ENCODE measurements around the gene C15orf62. TPM values are rescaled to one million over a fixed set of nuclear protein-coding genes. Genes with fewer than 3 reads are reported as not detected.
A peak's percentile ranks its signal among the peaks of the same experiment; 100 is the strongest.

The C15orf62 gene
- polyA plus RNA-seq, 4 donors: 0.88 to 5.1 (median 0.89) TPM; not detected in 1

DNA sequence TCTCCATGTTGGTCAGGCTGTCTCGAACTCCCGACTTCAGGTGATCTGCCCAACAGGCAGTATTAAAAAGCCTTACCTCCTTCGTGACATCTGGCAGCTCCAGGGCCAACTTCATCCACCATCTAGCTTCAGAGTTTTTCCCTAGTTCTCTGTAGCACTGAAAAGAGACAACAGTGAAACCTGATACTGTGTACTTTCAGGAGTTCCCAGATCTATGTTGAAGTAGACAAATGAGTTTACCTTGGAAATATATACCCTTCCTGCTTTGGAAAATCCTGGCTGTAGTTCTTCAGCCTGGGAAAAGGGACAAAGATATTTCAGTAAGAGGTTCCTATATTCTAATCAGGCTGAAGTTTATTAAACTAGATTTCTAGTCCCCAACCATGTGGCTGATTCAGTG, 32.7 kb upstream of the C15orf62 start:
- H3K4me1 ChIP-seq (ENCODE audit: control insufficient read depth in 3 of 3, insufficient read depth in 2 of 3, low read depth in 1 of 3, low read length in 2 of 3): no peaks in the 10 kb centered on the region
- no peak overlapping the region for H3K4me3 ChIP-seq (ENCODE audit: low read depth in 1 of 3, low read length in 3 of 3)
- peaks cover 28 to 76% (median 36%) of the 10 kb centered on the region in 3 donors for H3K36me3 ChIP-seq (ENCODE audit: control insufficient read depth in 3 of 3, insufficient read depth in 2 of 3, low read depth in 1 of 3, low read length in 3 of 3)
- no peaks in the 10 kb centered on the region for H3K27me3 ChIP-seq (ENCODE audit: control insufficient read depth in 3 of 3, insufficient read depth in 3 of 3, low read length in 3 of 3)
- H3K27ac ChIP-seq (ENCODE audit: low read depth in 1 of 3, low read length in 2 of 3): no peak overlapping the region
- no peaks in the 10 kb centered on the region for H3K9me3 ChIP-seq (ENCODE audit: control insufficient read depth in 2 of 2, insufficient read depth in 1 of 2, low read depth in 1 of 2, low read length in 1 of 2)
- DNase-seq (no peak), FAIRE-seq (no peak)
- 81 to 90% (median 84%) methylated on average over 3 of the region's 3 CpGs for WGBS, 3 donors

- DNase-seq (no peak), FAIRE-seq (no peak)
- Histone ChIP-seq H3K9me3 (ENCODE audit: control insufficient read depth in 2 of 2, insufficient read depth in 1 of 2, low read depth in 1 of 2, low read length in 1 of 2) (no peaks in the 10 kb centered on the region), H3K27ac (ENCODE audit: low read depth in 1 of 3, low read length in 2 of 3) (no peak overlapping the region), H3K4me3 (ENCODE audit: low read depth in 1 of 3, low read length in 3 of 3) (no peak overlapping the region), H3K36me3 (ENCODE audit: control insufficient read depth in 3 of 3, insufficient read depth in 2 of 3, low read depth in 1 of 3, low read length in 3 of 3) (peaks cover 30 to 75% (median 38%) of the 10 kb centered on the region in 3 donors), H3K27me3 (ENCODE audit: control insufficient read depth in 3 of 3, insufficient read depth in 3 of 3, low read length in 3 of 3) (no peaks in the 10 kb centered on the region), H3K4me1 (ENCODE audit: control insufficient read depth in 3 of 3, insufficient read depth in 2 of 3, low read depth in 1 of 3, low read length in 2 of 3) (peaks cover 0 to 16% (median 0%) of the 10 kb centered on the region in 3 donors)
- WGBS, 3 donors: 65 to 72% (median 71%) methylated on average over 2 of the region's 2 CpGs
Measured at GRCh38 chr15:40739047-40739446, 30.7 kb upstream of the C15orf62 start.

DNA sequence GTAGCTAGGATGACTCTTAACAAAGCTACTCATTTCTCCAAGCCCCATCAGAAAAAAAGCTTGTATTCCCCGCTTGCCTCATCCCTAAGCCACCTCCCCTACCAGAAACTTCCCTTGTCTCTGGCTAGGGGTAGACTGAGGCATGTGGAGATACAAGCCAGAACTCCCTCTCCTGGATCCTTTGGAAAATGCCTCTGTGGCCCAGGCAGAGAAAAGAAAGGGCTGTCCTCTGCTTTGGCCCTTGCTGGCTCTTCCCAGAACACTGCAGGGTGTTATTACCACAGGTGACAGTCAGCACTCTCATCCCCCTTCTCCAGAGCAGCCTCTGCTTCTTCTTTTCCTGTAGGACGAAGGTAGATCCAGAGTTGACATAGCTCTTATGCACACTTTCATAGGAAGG, 29.9 kb upstream of the C15orf62 start:
- Histone ChIP-seq H3K4me1 (ENCODE audit: control insufficient read depth in 3 of 3, insufficient read depth in 2 of 3, low read depth in 1 of 3, low read length in 2 of 3) (peaks cover 0 to 22% (median 0%) of the 10 kb centered on the region in 3 donors), H3K27me3 (ENCODE audit: control insufficient read depth in 3 of 3, insufficient read depth in 3 of 3, low read length in 3 of 3) (no peaks in the 10 kb centered on the region), H3K9me3 (ENCODE audit: control insufficient read depth in 2 of 2, insufficient read depth in 1 of 2, low read depth in 1 of 2, low read length in 1 of 2) (no peaks in the 10 kb centered on the region), H3K27ac (ENCODE audit: low read depth in 1 of 3, low read length in 2 of 3) (no peak overlapping the region), H3K36me3 (ENCODE audit: control insufficient read depth in 3 of 3, insufficient read depth in 2 of 3, low read depth in 1 of 3, low read length in 3 of 3) (peaks cover 28 to 79% (median 32%) of the 10 kb centered on the region in 3 donors), H3K4me3 (ENCODE audit: low read depth in 1 of 3, low read length in 3 of 3) (no peak overlapping the region)
- no peak for FAIRE-seq
- DNase-seq: no peak
- WGBS, 3 donors: 92 to 97% (median 96%) methylated on average over 2 of the region's 2 CpGs

- peaks cover 15 to 81% (median 15%) of the 10 kb centered on the region in 3 donors for H3K36me3 ChIP-seq (ENCODE audit: control insufficient read depth in 3 of 3, insufficient read depth in 2 of 3, low read depth in 1 of 3, low read length in 3 of 3)
- DNase-seq (peak in 1 of 2 donors; percentile 80), FAIRE-seq (no peak)
Measured at GRCh38 chr15:40743485-40743901, 26.3 kb upstream of the C15orf62 start.

GRCh38 chr15:40743921-40744814, 25.6 kb upstream of the C15orf62 start:
- FAIRE-seq (no peak), DNase-seq (peak; percentile 77 to 87)
- no peaks in the 10 kb centered on the region for H3K9me3 ChIP-seq (ENCODE audit: control insufficient read depth in 2 of 2, insufficient read depth in 1 of 2, low read depth in 1 of 2, low read length in 1 of 2)
- peaks cover 4 to 55% (median 4%) of the 10 kb centered on the region in 3 donors for H3K4me1 ChIP-seq (ENCODE audit: control insufficient read depth in 3 of 3, insufficient read depth in 2 of 3, low read depth in 1 of 3, low read length in 2 of 3)
- WGBS, 3 donors: 68 to 73% (median 70%) methylated on average over 12 of the region's 12 CpGs
- peak overlapping the region; percentile 60 to 84 (median 71) for H3K27ac ChIP-seq (ENCODE audit: low read depth in 1 of 3, low read length in 2 of 3)
- H3K36me3 ChIP-seq (ENCODE audit: control insufficient read depth in 3 of 3, insufficient read depth in 2 of 3, low read depth in 1 of 3, low read length in 3 of 3): peaks cover 10 to 83% (median 11%) of the 10 kb centered on the region in 3 donors
- H3K27me3 ChIP-seq (ENCODE audit: control insufficient read depth in 3 of 3, insufficient read depth in 3 of 3, low read length in 3 of 3): no peaks in the 10 kb centered on the region
- H3K4me3 ChIP-seq (ENCODE audit: low read depth in 1 of 3, low read length in 3 of 3): no peak overlapping the region

More at GRCh38 chr15:40743485-40743901, 26.3 kb upstream of the C15orf62 start:
- Histone ChIP-seq H3K4me3 (ENCODE audit: low read depth in 1 of 3, low read length in 3 of 3) (no peak overlapping the region), H3K9me3 (ENCODE audit: control insufficient read depth in 2 of 2, insufficient read depth in 1 of 2, low read depth in 1 of 2, low read length in 1 of 2) (no peaks in the 10 kb centered on the region), H3K27ac (ENCODE audit: low read depth in 1 of 3, low read length in 2 of 3) (peak overlapping the region; percentile 60 to 84 (median 70)), H3K4me1 (ENCODE audit: control insufficient read depth in 3 of 3, insufficient read depth in 2 of 3, low read depth in 1 of 3, low read length in 2 of 3) (peaks cover 4 to 50% (median 4%) of the 10 kb centered on the region in 3 donors), H3K27me3 (ENCODE audit: control insufficient read depth in 3 of 3, insufficient read depth in 3 of 3, low read length in 3 of 3) (no peaks in the 10 kb centered on the region)
- WGBS, 3 donors: 37 to 57% (median 47%) methylated on average over 2 of the region's 2 CpGs

- FAIRE-seq: no peak
- H3K4me3 ChIP-seq (ENCODE audit: low read depth in 1 of 3, low read length in 3 of 3): no peak overlapping the region
- peaks cover 4 to 61% (median 4%) of the 10 kb centered on the region in 3 donors for H3K4me1 ChIP-seq (ENCODE audit: control insufficient read depth in 3 of 3, insufficient read depth in 2 of 3, low read depth in 1 of 3, low read length in 2 of 3)
- H3K27me3 ChIP-seq (ENCODE audit: control insufficient read depth in 3 of 3, insufficient read depth in 3 of 3, low read length in 3 of 3): no peaks in the 10 kb centered on the region
- H3K27ac ChIP-seq (ENCODE audit: low read depth in 1 of 3, low read length in 2 of 3): peak overlapping the region in 2 of 3 donors; percentile 71 to 84
- H3K36me3 ChIP-seq (ENCODE audit: control insufficient read depth in 3 of 3, insufficient read depth in 2 of 3, low read depth in 1 of 3, low read length in 3 of 3): peaks cover 6 to 82% (median 9%) of the 10 kb centered on the region in 3 donors
- H3K9me3 ChIP-seq (ENCODE audit: control insufficient read depth in 2 of 2, insufficient read depth in 1 of 2, low read depth in 1 of 2, low read length in 1 of 2): no peaks in the 10 kb centered on the region
- no peak for DNase-seq
- WGBS, 3 donors: 73 to 93% (median 86%) methylated on average over 5 of the region's 5 CpGs
Measured at GRCh38 chr15:40744815-40745152, 25.0 kb upstream of the C15orf62 start.

- no peaks in the 10 kb centered on the region for H3K9me3 ChIP-seq (ENCODE audit: control insufficient read depth in 2 of 2, insufficient read depth in 1 of 2, low read depth in 1 of 2, low read length in 1 of 2)
- peak overlapping the region in 1 of 3 donors; percentile 1 for H3K4me3 ChIP-seq (ENCODE audit: low read depth in 1 of 3, low read length in 3 of 3)
- WGBS, 3 donors: 74 to 85% (median 82%) methylated on average over 3 of the region's 3 CpGs
- peaks cover 4 to 80% (median 4%) of the 10 kb centered on the region in 3 donors for H3K4me1 ChIP-seq (ENCODE audit: control insufficient read depth in 3 of 3, insufficient read depth in 2 of 3, low read depth in 1 of 3, low read length in 2 of 3)
- no peaks in the 10 kb centered on the region for H3K27me3 ChIP-seq (ENCODE audit: control insufficient read depth in 3 of 3, insufficient read depth in 3 of 3, low read length in 3 of 3)
- peaks cover 3 to 82% (median 4%) of the 10 kb centered on the region in 3 donors for H3K36me3 ChIP-seq (ENCODE audit: control insufficient read depth in 3 of 3, insufficient read depth in 2 of 3, low read depth in 1 of 3, low read length in 3 of 3)
- H3K27ac ChIP-seq (ENCODE audit: low read depth in 1 of 3, low read length in 2 of 3): peak overlapping the region in 2 of 3 donors; percentile 71 to 84
- FAIRE-seq (no peak), DNase-seq (no peak)
Measured at GRCh38 chr15:40746916-40747418, 22.8 kb upstream of the C15orf62 start.

DNA sequence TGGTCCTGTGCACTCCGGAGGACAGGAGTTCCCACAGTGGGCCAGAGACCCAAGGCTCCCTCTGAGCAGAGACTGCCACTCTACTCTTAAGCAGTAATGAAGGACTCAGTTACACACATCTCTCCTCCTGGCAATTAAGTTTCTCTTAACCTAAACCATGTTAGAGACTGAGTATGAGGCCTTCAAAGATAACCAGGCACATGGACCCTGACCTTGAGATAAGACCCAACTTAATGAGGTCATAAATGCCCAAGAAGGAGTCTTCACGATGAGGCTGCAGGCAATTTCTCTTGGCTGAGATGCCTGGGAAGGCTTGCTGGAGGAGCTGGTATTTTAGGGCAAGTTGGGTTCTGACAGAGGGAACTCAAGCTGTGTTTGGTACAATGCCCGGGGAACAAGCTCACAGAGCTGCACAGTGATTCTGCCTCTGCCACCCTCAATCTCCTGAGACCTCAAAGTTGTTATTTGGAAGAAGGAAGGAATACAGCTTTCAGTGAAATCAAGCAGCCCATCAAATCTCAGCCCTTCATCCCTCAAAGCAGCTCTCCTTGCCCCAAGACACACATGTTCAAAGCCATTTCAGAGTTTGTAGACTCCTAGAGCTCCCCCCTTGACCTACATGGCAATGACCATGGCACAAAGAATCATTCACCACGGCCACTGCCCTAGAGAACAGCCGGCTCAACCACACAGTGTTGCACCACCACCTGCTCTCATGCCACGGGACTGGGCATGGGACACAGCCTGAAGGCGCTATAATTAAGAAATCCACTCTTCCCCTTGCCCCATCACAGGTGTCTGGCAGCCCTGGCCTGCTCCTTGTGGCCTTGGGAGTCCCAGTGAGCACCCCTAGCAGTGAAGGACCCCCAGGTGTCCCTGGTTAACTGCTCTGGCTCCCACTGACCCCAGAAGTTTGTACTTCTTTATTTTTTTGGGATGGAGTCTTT, 21.8 kb upstream of the C15orf62 start:
- Histone ChIP-seq H3K4me3 (ENCODE audit: low read depth in 1 of 3, low read length in 3 of 3) (peak overlapping the region in 1 of 3 donors; percentile 8), H3K4me1 (ENCODE audit: control insufficient read depth in 3 of 3, insufficient read depth in 2 of 3, low read depth in 1 of 3, low read length in 2 of 3) (peaks cover 6 to 84% (median 9%) of the 10 kb centered on the region in 3 donors), H3K27me3 (ENCODE audit: control insufficient read depth in 3 of 3, insufficient read depth in 3 of 3, low read length in 3 of 3) (no peaks in the 10 kb centered on the region), H3K27ac (ENCODE audit: low read depth in 1 of 3, low read length in 2 of 3) (peak overlapping the region in 2 of 3 donors; percentile 71 to 84), H3K36me3 (ENCODE audit: control insufficient read depth in 3 of 3, insufficient read depth in 2 of 3, low read depth in 1 of 3, low read length in 3 of 3) (peaks cover 2 to 78% (median 2%) of the 10 kb centered on the region in 3 donors), H3K9me3 (ENCODE audit: control insufficient read depth in 2 of 2, insufficient read depth in 1 of 2, low read depth in 1 of 2, low read length in 1 of 2) (no peaks in the 10 kb centered on the region)
- DNase-seq (peak; percentile 89 to 96), FAIRE-seq (no peak)
- 24 to 63% (median 35%) methylated on average over 7 of the region's 7 CpGs for WGBS, 3 donors
